ENCODE results near the gene CTDP1. TPM values are rescaled to one million over a fixed set of nuclear protein-coding genes. Genes with fewer than 3 reads are reported as not detected.
A peak's percentile ranks its signal among the peaks of the same experiment; 100 is the strongest.

Gene CTDP1
- total RNA-seq, 1 donor from 2014 or later: 10.7 TPM

GRCh38 chr18:79786304-79786703, 106.7 kb downstream of the CTDP1 start:
- no peak for ATAC-seq

GRCh38 chr18:79786786-79787526, 107.4 kb downstream of the CTDP1 start:
- no peak for ATAC-seq

GRCh38 chr18:79787527-79787864, 107.9 kb downstream of the CTDP1 start:
- ATAC-seq: no peak

GRCh38 chr18:79787865-79788733, 108.5 kb downstream of the CTDP1 start:
- ATAC-seq: no peak

GRCh38 chr18:79788734-79789085, 109.1 kb downstream of the CTDP1 start:
- no peak for ATAC-seq

GRCh38 chr18:79789091-79789891, 109.7 kb downstream of the CTDP1 start:
- no peak for ATAC-seq

GRCh38 chr18:79789901-79790890, 110.6 kb downstream of the CTDP1 start:
- ATAC-seq: no peak

- ATAC-seq: no peak
Measured at GRCh38 chr18:79790996-79791972, 111.7 kb downstream of the CTDP1 start.

- no peak for ATAC-seq
Measured at GRCh38 chr18:79792096-79792987, 112.7 kb downstream of the CTDP1 start.

- no peak for ATAC-seq
Measured at GRCh38 chr18:79792988-79793355, 113.4 kb downstream of the CTDP1 start.

- no peak for ATAC-seq
Measured at GRCh38 chr18:79794846-79795245, 115.2 kb downstream of the CTDP1 start.

- ATAC-seq: no peak
Measured at GRCh38 chr18:79795446-79795845, 115.8 kb downstream of the CTDP1 start.

GRCh38 chr18:79796016-79796415, 116.4 kb downstream of the CTDP1 start:
- no peak for ATAC-seq

GRCh38 chr18:79796531-79797405, 117.2 kb downstream of the CTDP1 start:
- ATAC-seq: no peak

GRCh38 chr18:79797518-79798345, 118.1 kb downstream of the CTDP1 start, which contains the start of gene KCNG2:
KCNG2 (plus strand) TSS chr18:79797938; CDS start chr18:79863668, 65,730 bp downstream.
- peak; percentile 38 for ATAC-seq

- no peak for ATAC-seq
Measured at GRCh38 chr18:79798346-79798998, 118.9 kb downstream of the CTDP1 start.

- ATAC-seq: no peak
Measured at GRCh38 chr18:79798999-79799370, 119.4 kb downstream of the CTDP1 start.
